ENCODE data around the gene NINJ2. TPM values are rescaled to one million over a fixed set of nuclear protein-coding genes. Genes with fewer than 3 reads are reported as not detected.

NINJ2 gene
- total RNA-seq, 1 experiment from 2014 or later, result not detected

DNA sequence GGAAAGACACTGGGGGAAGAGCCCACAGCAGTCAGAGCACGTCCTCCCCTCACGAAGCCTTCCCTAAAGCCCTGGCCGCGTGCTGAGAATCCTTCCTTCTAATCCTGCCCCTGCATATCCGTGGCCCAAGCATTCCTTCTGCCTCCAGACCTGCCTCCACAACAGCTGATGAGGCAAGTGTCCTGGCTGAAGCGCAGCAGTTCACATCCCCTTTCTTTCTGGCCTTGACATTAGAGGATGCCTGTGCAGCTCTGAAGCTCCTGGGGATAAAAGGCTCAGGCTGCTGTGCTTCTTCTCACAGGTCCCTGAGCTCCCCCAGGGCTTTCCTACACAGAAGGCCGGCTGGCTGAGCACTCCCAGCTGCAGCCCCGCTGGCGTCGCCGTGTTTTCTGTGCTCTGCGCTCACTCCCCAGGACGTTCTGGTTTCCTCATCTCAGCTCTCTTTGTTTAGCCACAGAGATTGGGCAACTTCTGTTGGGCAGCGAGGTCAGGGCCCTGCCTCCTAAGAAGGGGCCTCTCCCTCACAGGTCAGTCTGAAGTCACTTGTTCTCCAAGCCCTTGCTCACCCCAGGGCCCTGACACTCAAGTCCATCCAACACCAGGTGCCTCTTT, 45.8 kb downstream of the NINJ2 start:
- DNase-seq (ENCODE audit: low read depth), result no peak

DNA sequence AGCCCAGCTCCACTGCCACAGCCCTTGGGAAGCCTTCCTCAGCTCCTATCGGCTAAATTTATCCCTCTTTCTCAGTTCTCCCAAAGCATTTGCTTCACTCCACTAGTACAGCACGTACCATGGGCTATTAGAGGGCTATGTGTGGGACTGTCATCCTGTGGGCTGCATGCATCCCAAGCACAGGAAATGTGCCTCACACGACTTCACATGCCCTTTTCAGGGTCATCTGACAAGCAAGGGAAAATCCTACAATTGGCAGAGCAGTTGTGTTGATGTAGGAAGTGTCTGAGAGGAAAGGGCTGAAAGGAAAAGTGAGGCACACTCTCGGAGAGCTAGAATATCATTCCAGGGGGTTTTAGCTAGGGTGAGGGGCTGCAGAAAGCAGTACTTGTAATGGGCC, 47.6 kb downstream of the NINJ2 start:
- DNase-seq (ENCODE audit: low read depth), result no peak

DNA sequence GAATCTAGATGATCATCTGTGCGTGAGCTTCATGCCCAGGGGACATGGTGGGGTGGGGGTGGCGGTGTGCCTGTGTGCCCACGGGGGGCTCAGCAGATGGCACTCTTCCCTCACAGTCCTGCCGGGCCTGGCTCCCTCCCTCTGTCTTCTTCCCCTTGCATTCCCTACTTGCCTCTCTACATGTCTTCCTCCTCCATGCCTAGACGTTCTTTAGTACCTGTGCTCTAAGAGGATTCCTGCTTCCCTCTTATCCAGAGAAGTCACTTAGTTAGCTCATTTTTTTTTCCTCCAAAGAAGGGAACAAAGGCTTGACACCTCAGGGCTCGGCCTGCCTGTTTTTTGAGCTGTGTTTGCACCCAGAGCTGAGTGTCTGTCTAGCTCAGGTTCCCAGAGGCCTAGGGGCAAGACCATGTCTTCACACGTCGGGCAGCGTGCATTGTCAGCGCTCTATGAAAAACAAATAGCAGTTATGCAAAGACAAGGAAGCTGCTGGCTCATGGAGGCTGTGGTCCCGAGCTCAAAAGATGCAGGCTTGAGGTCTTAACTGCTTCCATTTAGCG, 48.8 kb downstream of the NINJ2 start:
- peak; percentile 38 for DNase-seq (ENCODE audit: low read depth)

GRCh38 chr12:613996-614395, 49.2 kb downstream of the NINJ2 start:
- no peak for DNase-seq (ENCODE audit: low read depth)

GRCh38 chr12:612886-613285, 50.4 kb downstream of the NINJ2 start:
- DNase-seq (ENCODE audit: low read depth), result no peak

DNA sequence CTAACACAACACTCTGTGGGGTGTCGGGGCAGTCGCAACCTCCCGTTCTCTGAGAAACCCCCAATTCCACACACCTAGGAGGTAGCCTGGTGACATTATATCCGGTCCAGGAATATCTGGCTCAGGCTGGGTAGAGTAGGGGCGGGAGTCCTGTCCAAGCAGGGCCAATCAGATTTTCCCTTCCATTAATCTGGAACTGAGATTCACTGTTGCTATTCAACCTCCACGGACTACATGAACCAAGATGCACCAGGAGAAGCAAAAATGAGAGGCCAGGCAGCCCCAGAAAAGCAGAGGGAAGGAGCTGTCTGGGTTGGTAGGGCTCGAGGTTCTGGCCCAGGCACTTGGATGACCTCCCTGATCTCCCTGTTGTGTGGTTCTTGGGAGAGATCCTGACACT, 51.0 kb downstream of the NINJ2 start:
- no peak for DNase-seq (ENCODE audit: low read depth)

DNA sequence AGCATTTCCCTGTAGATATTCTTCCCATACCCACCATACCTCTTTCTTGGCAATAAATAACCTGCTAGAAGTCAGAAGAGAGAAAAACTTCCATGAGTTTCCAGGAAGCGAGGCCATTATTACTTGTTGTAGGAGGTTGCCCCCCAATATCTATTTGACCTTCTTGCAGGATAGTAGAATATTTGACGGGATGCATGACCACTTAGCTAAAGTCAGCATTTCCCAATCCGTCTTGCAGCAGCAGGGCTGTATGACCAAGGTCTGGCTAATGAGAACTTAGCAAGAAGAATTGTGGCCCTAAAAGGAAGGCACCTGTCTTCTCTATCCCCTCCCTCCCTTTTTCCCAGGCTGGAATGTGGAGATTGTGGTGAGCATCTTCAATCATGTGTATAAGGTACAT, 51.5 kb downstream of the NINJ2 start:
- no peak for DNase-seq (ENCODE audit: low read depth)

DNA sequence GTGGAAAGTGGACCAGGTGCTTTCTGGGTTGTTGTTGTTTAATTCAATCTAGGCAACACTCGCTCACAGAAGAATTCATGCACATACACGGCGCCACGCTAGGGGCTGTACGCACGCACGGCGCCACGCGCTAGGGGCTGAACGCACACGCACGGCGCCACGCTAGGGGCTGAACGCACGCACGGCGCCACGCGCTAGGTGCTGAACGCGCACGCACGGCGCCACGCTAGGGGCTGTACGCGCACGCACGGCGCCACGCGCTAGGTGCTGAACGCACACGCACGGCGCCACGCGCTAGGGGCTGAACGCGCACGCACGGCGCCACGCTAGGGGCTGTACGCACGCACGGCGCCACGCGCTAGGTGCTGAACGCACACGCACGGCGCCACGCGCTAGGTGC, 54.3 kb downstream of the NINJ2 start:
- no peak for DNase-seq (ENCODE audit: low read depth)

DNA sequence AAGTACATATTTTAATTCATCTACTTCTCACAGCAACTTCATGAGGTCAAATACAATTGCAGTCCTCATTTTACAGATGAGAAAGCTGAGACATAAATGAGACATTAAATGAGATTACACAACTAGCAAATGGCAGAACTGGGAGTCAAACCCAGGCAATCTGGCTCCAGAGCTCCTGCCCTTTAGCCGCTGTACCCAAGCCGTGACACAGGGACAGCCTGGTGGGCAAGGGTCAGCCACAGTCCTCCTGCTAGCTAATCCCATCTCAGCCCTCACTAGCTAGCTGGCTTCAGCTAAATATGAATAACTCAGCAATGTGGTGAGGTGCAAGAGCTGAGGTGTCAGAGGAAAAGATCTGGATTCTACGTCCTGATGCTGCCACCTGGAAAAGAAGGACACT, 54.8 kb downstream of the NINJ2 start:
- no peak for DNase-seq (ENCODE audit: low read depth)

DNA sequence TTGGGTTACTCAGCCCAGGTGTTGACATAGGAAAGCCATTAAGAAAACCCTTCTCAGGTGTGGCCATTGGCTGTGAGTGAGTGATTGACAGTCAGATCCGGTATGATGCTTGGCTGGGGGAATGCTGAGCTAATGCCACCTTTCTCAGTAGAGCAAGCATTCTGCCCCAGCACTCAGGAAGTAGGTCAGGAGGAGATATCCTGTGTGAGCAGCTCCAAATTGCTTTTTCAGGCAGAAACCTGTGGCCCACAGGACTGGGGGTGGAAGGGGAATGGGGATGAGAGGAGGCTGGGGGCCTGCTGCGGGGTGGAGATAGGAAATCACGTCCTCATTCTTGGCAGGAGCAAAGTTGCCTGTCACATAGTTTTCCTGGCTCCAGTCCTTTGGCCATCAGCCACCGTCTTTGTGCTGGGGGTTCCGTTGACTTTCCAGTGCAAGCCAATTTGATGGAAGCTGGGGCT, 55.7 kb downstream of the NINJ2 start:
- DNase-seq (ENCODE audit: low read depth), result no peak

DNA sequence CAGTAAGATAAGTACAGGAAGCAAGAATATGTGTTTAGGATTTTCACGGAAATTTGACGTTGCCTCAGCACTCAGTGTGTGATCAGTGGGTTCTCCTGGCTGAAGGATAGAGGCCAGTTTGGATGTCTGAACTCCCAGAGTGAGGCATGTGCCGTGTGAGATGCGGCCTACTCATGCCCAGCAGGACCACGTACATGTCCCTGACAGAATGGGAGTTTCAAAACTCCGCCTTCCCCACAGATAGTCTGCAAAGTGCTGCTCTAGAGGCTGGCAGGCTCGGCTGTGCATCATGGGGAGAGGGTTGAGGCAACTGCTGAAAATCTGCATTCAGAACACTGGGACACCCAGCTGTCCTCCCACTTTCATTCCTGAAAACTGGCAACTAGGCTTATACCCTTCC, 58.3 kb downstream of the NINJ2 start:
- DNase-seq (ENCODE audit: low read depth), result no peak

DNA sequence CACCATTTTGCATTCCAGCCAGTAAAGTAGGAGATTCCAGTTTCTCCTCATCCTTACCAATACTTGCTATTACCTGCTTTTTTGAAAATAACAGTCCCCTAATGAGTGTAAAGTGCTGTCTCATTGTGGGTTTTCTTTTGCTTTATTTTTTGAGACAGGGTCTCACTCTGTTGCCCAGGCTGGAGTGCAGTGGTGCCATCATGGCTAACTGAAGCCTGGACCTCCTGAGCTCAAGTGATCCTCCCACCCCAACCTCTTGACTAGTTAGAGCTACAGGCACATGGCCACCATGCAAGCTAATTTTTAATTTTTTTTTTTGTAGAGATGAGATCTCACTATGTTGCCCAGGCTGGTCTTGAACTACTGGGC, 60.6 kb downstream of the NINJ2 start:
- no peak for DNase-seq (ENCODE audit: low read depth)

- DNase-seq (ENCODE audit: low read depth), result no peak
Measured at GRCh38 chr12:601976-602699, 61.1 kb downstream of the NINJ2 start.

DNA sequence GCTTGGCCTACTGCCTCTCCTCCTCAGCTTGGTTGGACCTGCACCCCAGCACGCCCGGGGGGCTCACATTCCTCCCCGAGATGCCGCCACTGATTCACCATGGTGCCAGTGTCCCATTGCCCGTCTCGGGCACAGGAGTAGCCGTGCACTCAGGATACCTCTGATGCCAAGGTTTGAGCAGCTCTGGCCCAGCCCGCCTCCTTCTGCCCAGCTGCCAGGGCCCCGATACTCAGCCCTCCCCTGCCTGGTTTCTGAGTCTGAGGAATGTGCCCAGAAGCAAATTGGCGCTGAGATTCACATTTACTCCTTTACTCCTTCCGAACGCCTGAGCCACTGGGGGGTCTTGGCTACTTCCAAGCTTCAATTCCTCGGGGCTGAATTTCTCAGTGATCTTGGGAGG, 63.5 kb downstream of the NINJ2 start:
- no peak for DNase-seq (ENCODE audit: low read depth)

- DNase-seq (ENCODE audit: low read depth), result no peak
Measured at GRCh38 chr12:597926-598568, 65.2 kb downstream of the NINJ2 start.

GRCh38 chr12:593396-594270, 69.6 kb downstream of the NINJ2 start:
- DNase-seq (ENCODE audit: low read depth), result no peak

GRCh38 chr12:592024-592505, 71.2 kb downstream of the NINJ2 start:
- DNase-seq (ENCODE audit: low read depth), result no peak

DNA sequence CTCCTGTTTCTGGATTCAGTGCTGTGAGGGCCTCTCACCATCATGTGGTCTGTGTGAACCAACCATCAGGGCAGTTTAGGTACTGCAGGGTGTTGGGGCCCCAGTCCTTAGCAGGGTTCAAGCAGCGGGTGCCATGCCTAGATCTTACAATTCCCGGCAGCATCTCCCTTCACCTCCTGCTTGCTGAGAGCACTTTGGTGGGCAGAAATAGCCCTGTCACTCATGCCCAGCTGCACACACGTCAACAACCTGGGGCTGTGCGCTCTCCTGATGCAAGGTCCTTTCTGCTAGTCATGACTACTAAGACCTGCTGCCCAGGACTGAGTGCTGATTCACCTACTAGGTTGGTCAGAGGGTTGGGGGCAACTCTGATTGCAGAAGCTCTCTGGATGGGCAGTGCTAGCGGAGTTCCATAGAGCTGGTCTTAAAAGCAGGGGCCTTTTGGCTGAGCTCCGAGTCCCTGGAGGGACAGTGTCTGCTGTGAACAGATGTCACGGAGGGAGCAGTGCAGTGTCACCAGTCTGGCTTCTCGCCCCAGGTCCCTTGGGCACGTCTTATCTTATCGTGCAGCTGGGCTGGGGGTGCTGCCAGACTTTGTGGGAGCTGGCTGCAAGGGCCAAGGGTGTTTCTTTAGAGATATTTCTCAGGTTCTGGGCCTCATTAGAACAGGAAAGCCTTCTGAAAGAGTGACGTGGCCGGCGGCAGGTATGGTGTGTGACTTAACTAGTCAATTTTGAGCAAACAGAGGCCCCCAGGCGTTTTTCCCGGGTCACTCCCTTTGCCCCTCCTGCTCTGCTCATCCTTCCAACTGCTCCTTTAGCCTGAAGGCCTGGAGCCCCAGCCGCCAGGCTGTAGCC, 71.8 kb downstream of the NINJ2 start:
- DNase-seq (ENCODE audit: low read depth), result no peak

DNA sequence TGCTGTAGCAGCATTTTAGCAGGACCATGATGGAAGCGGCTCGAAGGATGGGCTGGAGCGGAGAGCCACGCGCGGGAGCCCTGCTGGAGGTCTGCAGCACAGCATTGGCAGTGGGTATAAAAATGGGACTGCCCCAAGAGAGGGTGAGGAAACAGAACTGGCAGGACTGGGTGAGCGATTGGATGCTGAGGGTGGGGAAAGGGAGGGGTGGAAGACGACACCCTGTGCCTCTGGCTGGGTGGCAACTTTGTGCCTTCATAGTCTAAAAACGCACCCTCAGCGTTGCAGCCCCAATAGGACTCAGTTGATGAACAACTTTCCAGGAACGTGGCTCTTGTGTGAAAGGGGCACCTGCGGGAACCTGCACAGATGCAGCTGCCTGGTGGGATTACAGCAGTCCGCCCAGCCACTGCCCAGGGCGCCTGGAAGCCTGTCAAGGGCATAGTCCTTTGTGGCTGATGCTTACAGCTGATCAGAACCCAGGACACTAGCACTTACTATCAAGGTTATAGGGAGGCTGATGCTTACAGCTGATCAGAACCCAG, 73.0 kb downstream of the NINJ2 start:
- DNase-seq (ENCODE audit: low read depth), result no peak

- no peak for DNase-seq (ENCODE audit: low read depth)
Measured at GRCh38 chr12:588646-589045, 74.6 kb downstream of the NINJ2 start.

GRCh38 chr12:588024-588322, 75.3 kb downstream of the NINJ2 start:
- no peak for DNase-seq (ENCODE audit: low read depth)
